Measurements from ENCODE around the gene PPP1R14C. TPM values are rescaled to one million over a fixed set of nuclear protein-coding genes. Genes with fewer than 3 reads are reported as not detected.

The PPP1R14C gene
- total RNA-seq, 3 donors from 2014 or later = 11.1 to 33.5 (median 25.2) TPM

DNA sequence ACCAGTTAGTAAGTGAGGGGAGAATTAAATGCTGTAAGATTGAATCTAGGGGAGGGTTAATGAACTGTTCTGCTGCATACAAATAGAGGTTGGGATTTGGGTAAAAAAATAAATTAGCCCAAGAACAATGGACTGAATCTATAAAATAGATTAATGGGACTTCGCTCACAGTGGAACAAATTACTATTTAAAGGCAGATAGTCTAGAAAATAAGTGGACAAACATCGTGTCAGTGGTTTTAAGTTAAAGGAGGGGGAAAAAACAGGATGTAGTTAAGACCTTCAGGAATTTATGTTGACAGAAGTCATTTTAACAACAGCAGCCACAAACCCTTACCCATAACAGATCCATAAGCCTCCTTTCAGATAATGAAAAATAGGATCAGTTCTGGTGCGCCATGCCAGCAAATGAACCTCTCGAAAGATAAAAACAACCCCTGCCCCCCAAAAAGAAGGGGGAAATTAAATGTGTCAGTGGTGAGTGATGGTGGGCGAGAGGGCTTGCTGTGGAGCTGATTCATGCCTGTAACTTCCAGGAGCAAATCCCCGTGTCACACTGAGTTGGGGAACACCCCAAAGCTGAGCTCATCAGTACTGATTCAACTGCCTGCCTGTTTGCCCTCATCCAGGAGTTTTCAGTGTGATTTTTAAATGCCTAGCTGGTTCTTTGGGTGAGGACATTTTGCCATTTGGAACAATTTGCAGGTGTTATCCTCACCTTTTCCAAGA, 86.8 kb downstream of the PPP1R14C start:
- DNase-seq = no peak
- no peaks in the 10 kb centered on the region for H3K36me3 ChIP-seq (ENCODE audit: low read depth)
- no peaks in the 10 kb centered on the region for H3K4me1 ChIP-seq (ENCODE audit: low read depth)
- H3K9me3 ChIP-seq = no peaks in the 10 kb centered on the region
- intact Hi-C loops (cut with DNase I, micrococcal nuclease) = no loop called here
- H3K4me3 ChIP-seq = no peak overlapping the region
- ATAC-seq = no peak
- TF ChIP-seq, protein P1, sequence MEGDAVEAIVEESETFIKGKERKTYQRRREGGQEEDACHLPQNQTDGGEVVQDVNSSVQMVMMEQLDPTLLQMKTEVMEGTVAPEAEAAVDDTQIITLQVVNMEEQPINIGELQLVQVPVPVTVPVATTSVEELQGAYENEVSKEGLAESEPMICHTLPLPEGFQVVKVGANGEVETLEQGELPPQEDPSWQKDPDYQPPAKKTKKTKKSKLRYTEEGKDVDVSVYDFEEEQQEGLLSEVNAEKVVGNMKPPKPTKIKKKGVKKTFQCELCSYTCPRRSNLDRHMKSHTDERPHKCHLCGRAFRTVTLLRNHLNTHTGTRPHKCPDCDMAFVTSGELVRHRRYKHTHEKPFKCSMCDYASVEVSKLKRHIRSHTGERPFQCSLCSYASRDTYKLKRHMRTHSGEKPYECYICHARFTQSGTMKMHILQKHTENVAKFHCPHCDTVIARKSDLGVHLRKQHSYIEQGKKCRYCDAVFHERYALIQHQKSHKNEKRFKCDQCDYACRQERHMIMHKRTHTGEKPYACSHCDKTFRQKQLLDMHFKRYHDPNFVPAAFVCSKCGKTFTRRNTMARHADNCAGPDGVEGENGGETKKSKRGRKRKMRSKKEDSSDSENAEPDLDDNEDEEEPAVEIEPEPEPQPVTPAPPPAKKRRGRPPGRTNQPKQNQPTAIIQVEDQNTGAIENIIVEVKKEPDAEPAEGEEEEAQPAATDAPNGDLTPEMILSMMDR (IDR thresholded peaks at IDR 0.05) = no peak

DNA sequence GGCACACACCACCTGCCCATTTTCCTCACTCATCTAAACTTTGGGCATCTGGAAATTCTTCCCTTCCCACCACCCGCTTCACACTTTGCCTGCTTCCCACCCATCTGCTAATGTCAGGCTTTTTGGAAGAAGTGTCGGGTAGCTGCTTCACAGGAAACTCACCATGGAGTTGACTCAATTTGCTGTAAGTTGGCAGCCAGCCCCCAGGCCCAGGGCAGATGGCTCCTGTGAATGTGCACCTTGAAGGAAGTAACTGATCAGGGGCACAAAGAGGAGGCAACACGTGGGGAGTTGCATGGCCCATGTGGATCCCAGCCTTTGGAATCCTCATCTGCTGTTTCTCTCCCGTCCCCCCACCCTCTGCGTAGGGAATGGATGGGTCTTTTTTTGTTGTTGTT, 87.3 kb downstream of the PPP1R14C start:
- TF ChIP-seq, protein P1 (IDR thresholded peaks at IDR 0.05) = no peak
- ATAC-seq (no peak), DNase-seq (no peak)
- Histone ChIP-seq H3K36me3 (ENCODE audit: low read depth) (no peaks in the 10 kb centered on the region), H3K9me3 (no peaks in the 10 kb centered on the region), H3K4me1 (ENCODE audit: low read depth) (no peaks in the 10 kb centered on the region), H3K4me3 (no peak overlapping the region)
- intact Hi-C loops (cut with DNase I, micrococcal nuclease) = no loop called here

DNA sequence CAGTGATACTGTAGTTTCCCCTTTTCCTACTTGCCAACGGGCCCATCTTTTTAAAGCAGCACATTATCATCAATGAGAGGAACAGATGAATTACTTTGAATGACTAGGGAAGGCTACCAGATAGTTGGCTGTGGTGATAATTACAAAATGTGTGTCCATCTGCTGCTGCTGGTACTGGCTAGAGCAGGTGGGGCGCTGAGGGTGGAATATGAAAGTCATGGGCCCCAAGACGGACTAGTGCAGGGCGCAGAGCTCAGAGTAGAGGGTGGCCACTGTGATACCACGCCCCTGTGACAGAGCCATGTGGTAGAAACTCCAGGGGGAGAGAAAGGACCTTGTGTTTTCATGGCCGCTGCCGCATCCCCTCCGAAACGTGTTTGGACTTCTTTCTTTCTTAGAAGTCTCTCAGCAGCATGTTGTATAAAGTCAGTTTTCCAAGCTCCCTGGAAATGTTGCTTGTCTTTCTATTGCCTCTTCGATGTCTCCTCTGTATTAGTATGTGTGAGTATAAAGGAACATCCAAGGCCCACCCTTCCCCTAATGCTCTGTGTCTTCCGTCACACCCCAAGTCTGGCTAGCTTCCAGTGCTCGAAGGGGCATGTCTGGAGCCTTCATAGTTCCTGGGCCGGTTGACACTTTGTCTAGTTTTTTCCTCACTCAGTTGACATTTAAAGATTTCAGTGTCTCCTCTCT, 88.1 kb downstream of the PPP1R14C start:
- Histone ChIP-seq H3K9me3 (no peaks in the 10 kb centered on the region), H3K4me1 (ENCODE audit: low read depth) (no peaks in the 10 kb centered on the region), H3K36me3 (ENCODE audit: low read depth) (no peaks in the 10 kb centered on the region), H3K4me3 (no peak overlapping the region)
- intact Hi-C loops (cut with DNase I, micrococcal nuclease) = no loop called here
- ATAC-seq (no peak), DNase-seq (no peak)
- TF ChIP-seq, protein P1 (IDR thresholded peaks at IDR 0.05) = no peak

DNA sequence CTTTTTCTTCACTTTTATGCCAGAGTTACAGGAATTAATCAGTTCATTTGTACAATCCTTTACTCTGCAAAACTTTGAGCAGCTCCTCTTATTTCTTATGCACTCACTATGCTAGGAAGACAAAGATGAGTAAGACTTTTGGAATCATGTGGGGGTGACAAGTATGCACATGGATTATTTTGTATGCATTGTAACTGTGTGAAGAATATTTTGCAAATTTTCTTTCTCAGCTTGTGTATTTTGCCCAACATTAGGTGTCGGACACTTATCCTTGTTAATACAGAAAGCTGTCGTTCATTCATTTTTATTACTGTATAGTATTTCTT, 88.6 kb downstream of the PPP1R14C start:
- Histone ChIP-seq H3K9me3 (no peaks in the 10 kb centered on the region), H3K4me3 (no peak overlapping the region), H3K4me1 (ENCODE audit: low read depth) (no peaks in the 10 kb centered on the region), H3K36me3 (ENCODE audit: low read depth) (no peaks in the 10 kb centered on the region)
- TF ChIP-seq, protein P1 (IDR thresholded peaks at IDR 0.05) = no peak
- DNase-seq = no peak
- intact Hi-C loops (cut with DNase I, micrococcal nuclease) = no loop called here
- no peak for ATAC-seq

DNA sequence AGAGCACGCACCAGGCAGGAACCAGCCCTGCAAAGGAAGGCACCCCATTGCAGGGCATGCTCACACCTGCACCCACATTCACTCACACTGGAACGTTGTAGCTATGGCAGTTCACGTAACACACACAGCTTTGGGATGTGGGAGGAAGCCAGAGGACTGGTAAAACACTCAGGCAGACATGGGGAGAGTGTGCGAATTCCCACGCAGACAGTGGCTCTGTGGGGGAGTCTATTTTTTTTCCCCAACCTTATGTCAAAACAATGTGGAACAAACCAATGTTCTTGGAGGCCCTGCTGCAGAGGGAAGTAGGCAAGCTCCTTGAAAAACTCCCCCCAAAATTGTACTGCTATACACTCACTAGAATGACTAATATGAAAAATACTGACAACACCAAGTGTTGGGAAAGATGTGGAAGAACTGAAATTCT, 91.0 kb downstream of the PPP1R14C start:
- peaks cover 4% of the 10 kb centered on the region for H3K4me1 ChIP-seq (ENCODE audit: low read depth)
- H3K9me3 ChIP-seq = no peaks in the 10 kb centered on the region

More for the DNA sequence above, 91.0 kb downstream of the PPP1R14C start:
- ATAC-seq = no peak
- no peak overlapping the region for H3K4me3 ChIP-seq
- H3K36me3 ChIP-seq (ENCODE audit: low read depth) = no peaks in the 10 kb centered on the region
- intact Hi-C loops (cut with DNase I, micrococcal nuclease) = no loop called here
- TF ChIP-seq, protein P1 (IDR thresholded peaks at IDR 0.05) = no peak
- no peak for DNase-seq
